Activated CD4-positive, alpha-beta memory T cell treated with anti-CD3 and anti-CD28 coated beads for 36 hours (primary cell): Measurements from ENCODE around the gene ADCY1. TPM values are rescaled to one million over a fixed set of nuclear protein-coding genes. Genes with fewer than 3 reads are reported as not detected.
"Not testable (repeated sequence)": the region's sequence is repeated elsewhere in the genome, so short reads cannot be mapped to it uniquely, and the experiment has no call there.

Experiments used
- CTCF ChIA-PET: fragments of 350-600 bp; sonication (Branson Sonifier 250); formaldehyde crosslinking; loops from one replicate; lab custom pipeline; 2021; ENCODE audit warnings: antibody characterized with exemption, inconsistent platforms; lab: Charles Lee
- POLR2A ChIA-PET: fragments of 350-600 bp; sonication (Branson Sonifier 250); formaldehyde crosslinking; loops from one replicate; lab custom pipeline; 2021; ENCODE audit warnings: antibody characterized with exemption; lab: Charles Lee
- DNase-seq: peaks from one replicate; pipeline ENCODE4 v3.0.0-alpha.2; 2020
- H3K27ac Mint-ChIP-seq: one replicate; pipeline ENCODE4 v1.8.0; 2021; ENCODE audit warnings: mixed read lengths
- H3K27me3 Mint-ChIP-seq: one replicate; pipeline ENCODE4 v1.8.0; 2021; ENCODE audit warnings: mixed read lengths
- H3K36me3 Mint-ChIP-seq: one replicate; pipeline ENCODE4 v1.8.0; 2021; ENCODE audit warnings: mixed read lengths
- H3K4me1 Mint-ChIP-seq: one replicate; pipeline ENCODE4 v1.8.0; 2021; ENCODE audit warnings: low read depth, mixed read lengths
- H3K4me3 Mint-ChIP-seq: one replicate; pipeline ENCODE4 v1.8.0; 2021; ENCODE audit warnings: mild to moderate bottlenecking, mixed read lengths
- H3K9me3 Mint-ChIP-seq: one replicate; pipeline ENCODE4 v1.8.0; 2021; ENCODE audit warnings: mixed read lengths
- intact Hi-C: fragments of 100-400 bp; cut with micrococcal nuclease; formaldehyde crosslinking; loops from one replicate; pipeline ENCODE4 v1.15.1; 2023
- total RNA-seq, 2 experiments: library from RNA; stranded (reverse); gene quantifications; one replicate each; pipeline ENCODE4 v1.2.3, GENCODE V29; 2021

Gene ADCY1
- total RNA-seq, 2 experiments from 2014 or later: 0.57 to 0.58 TPM

- H3K36me3 Mint-ChIP-seq: peaks cover 52% of the 10 kb centered on the region
- intact Hi-C loops, H3K27me3 Mint-ChIP-seq, H3K9me3 Mint-ChIP-seq, POLR2A ChIA-PET, DNase-seq, H3K27ac Mint-ChIP-seq, H3K4me3 Mint-ChIP-seq, CTCF ChIA-PET, H3K4me1 Mint-ChIP-seq: not testable (repeated sequence)
Measured at GRCh38 chr7:45740573-45740972, 166.4 kb downstream of the ADCY1 start.

GRCh38 chr7:45748976-45749375 is 174.8 kb downstream of the ADCY1 start:
- H3K27me3 Mint-ChIP-seq, H3K9me3 Mint-ChIP-seq, POLR2A ChIA-PET, H3K27ac Mint-ChIP-seq, H3K4me1 Mint-ChIP-seq, H3K4me3 Mint-ChIP-seq, intact Hi-C loops, DNase-seq, CTCF ChIA-PET: not testable (repeated sequence)
- H3K36me3 Mint-ChIP-seq: peaks cover 11% of the 10 kb centered on the region

- H3K27me3 Mint-ChIP-seq, POLR2A ChIA-PET: not testable (repeated sequence)
Measured at GRCh38 chr7:45751352-45751751, 177.2 kb downstream of the ADCY1 start.

GRCh38 chr7:45756333-45756732 is 182.2 kb downstream of the ADCY1 start:
- DNase-seq, POLR2A ChIA-PET, H3K4me1 Mint-ChIP-seq, H3K27ac Mint-ChIP-seq, H3K4me3 Mint-ChIP-seq, H3K27me3 Mint-ChIP-seq, CTCF ChIA-PET, intact Hi-C loops, H3K9me3 Mint-ChIP-seq: not testable (repeated sequence)
- H3K36me3 Mint-ChIP-seq: peaks cover 15% of the 10 kb centered on the region

More at GRCh38 chr7:45751352-45751751, 177.2 kb downstream of the ADCY1 start:
- CTCF ChIA-PET, H3K36me3 Mint-ChIP-seq, H3K4me1 Mint-ChIP-seq, H3K27ac Mint-ChIP-seq, H3K4me3 Mint-ChIP-seq, H3K9me3 Mint-ChIP-seq, intact Hi-C loops, DNase-seq: not testable (repeated sequence)

- H3K27me3 Mint-ChIP-seq, H3K4me3 Mint-ChIP-seq, DNase-seq, H3K27ac Mint-ChIP-seq, POLR2A ChIA-PET, H3K4me1 Mint-ChIP-seq, intact Hi-C loops, H3K9me3 Mint-ChIP-seq, CTCF ChIA-PET: not testable (repeated sequence)
- H3K36me3 Mint-ChIP-seq: peaks cover 12% of the 10 kb centered on the region
Measured at GRCh38 chr7:45756757-45757156, 182.6 kb downstream of the ADCY1 start.

- H3K9me3 Mint-ChIP-seq, H3K27me3 Mint-ChIP-seq, DNase-seq, H3K27ac Mint-ChIP-seq, intact Hi-C loops, POLR2A ChIA-PET, H3K4me3 Mint-ChIP-seq, CTCF ChIA-PET: not testable (repeated sequence)
- peaks cover 13% of the 10 kb centered on the region for H3K36me3 Mint-ChIP-seq
- peaks cover 11% of the 10 kb centered on the region for H3K4me1 Mint-ChIP-seq
Measured at GRCh38 chr7:45759464-45759863, 185.3 kb downstream of the ADCY1 start.

GRCh38 chr7:45761545-45762205 is 187.5 kb downstream of the ADCY1 start:
- H3K27me3 Mint-ChIP-seq, CTCF ChIA-PET, DNase-seq, H3K4me3 Mint-ChIP-seq, POLR2A ChIA-PET, H3K9me3 Mint-ChIP-seq, intact Hi-C loops, H3K36me3 Mint-ChIP-seq, H3K27ac Mint-ChIP-seq: not testable (repeated sequence)
- H3K4me1 Mint-ChIP-seq: peaks cover 11% of the 10 kb centered on the region

- H3K27me3 Mint-ChIP-seq, DNase-seq, POLR2A ChIA-PET, H3K27ac Mint-ChIP-seq, CTCF ChIA-PET, H3K9me3 Mint-ChIP-seq, H3K4me3 Mint-ChIP-seq, H3K36me3 Mint-ChIP-seq, intact Hi-C loops: not testable (repeated sequence)
- H3K4me1 Mint-ChIP-seq: peaks cover 11% of the 10 kb centered on the region
Measured at GRCh38 chr7:45762225-45762994, 188.2 kb downstream of the ADCY1 start.

GRCh38 chr7:45768516-45769394 is 194.6 kb downstream of the ADCY1 start:
- H3K36me3 Mint-ChIP-seq, H3K9me3 Mint-ChIP-seq, H3K27me3 Mint-ChIP-seq, intact Hi-C loops, H3K4me1 Mint-ChIP-seq, CTCF ChIA-PET: not testable (repeated sequence)
- Mint-ChIP-seq H3K4me3 (peak overlapping the region; percentile 90), H3K27ac (peak overlapping the region; percentile 94)
- POLR2A ChIA-PET: interaction anchor here (0.6 kb wide), 1 partner anchor 167 kb away, joined by 3 read pairs; no protein-coding TSS in a partner anchor
- DNase-seq: peak; percentile 98

GRCh38 chr7:45769626-45770025 is 195.5 kb downstream of the ADCY1 start:
- DNase-seq, H3K9me3 Mint-ChIP-seq, H3K27me3 Mint-ChIP-seq, H3K36me3 Mint-ChIP-seq, intact Hi-C loops, POLR2A ChIA-PET, H3K4me1 Mint-ChIP-seq, CTCF ChIA-PET: not testable (repeated sequence)
- Mint-ChIP-seq H3K4me3 (peak overlapping the region; percentile 90), H3K27ac (peak overlapping the region; percentile 94)
